Chondrocyte (in vitro differentiated cells): ENCODE measurements around the gene KHNYN. TPM values are rescaled to one million over a fixed set of nuclear protein-coding genes. Genes with fewer than 3 reads are reported as not detected.

ENCODE experiments used
- DNase-seq: peaks from one replicate; pipeline ENCODE4 v3.0.0; 2021; ENCODE audit warnings: mixed read lengths, low spot score
- H3K27ac Mint-ChIP-seq: one replicate; pipeline ENCODE4 v1.8.0; 2021; ENCODE audit warnings: mild to moderate bottlenecking, moderate library complexity, mixed read lengths; ENCODE audit not compliant: unreplicated experiment
- H3K27me3 Mint-ChIP-seq: 2 replicates; pipeline ENCODE4 v1.8.0; 2021; ENCODE audit warnings: low read depth, mixed read lengths
- H3K36me3 Mint-ChIP-seq: 2 replicates; pipeline ENCODE4 v1.8.0; 2021; ENCODE audit warnings: low read depth, mixed read lengths
- H3K4me1 Mint-ChIP-seq: 2 replicates; pipeline ENCODE4 v1.8.0; 2021; ENCODE audit warnings: low read depth, mild to moderate bottlenecking, mixed read lengths
- H3K4me3 Mint-ChIP-seq: one replicate; pipeline ENCODE4 v1.8.0; 2021; ENCODE audit warnings: mild to moderate bottlenecking, moderate library complexity, mixed read lengths; ENCODE audit not compliant: unreplicated experiment
- H3K9me3 Mint-ChIP-seq: 2 replicates; pipeline ENCODE4 v1.8.0; 2021; ENCODE audit warnings: low read depth, mixed read lengths
- CTCF ChIP-seq: fragments of 200-600 bp; sonication (generic); IDR thresholded peaks from 2 replicates; pipeline ENCODE4 v1.5.0; 2021; ENCODE audit warnings: antibody characterized with exemption, mild to moderate bottlenecking, moderate library complexity
- total RNA-seq: library from RNA; stranded (reverse); gene quantifications from 3 replicates; pipeline ENCODE4 v1.2.1, GENCODE V29; 2021

Gene KHNYN
- total RNA-seq, 1 donor from 2014 or later: 53.8 TPM

- peaks cover 51% of the 10 kb centered on the region for H3K4me1 Mint-ChIP-seq
- TF ChIP-seq CTCF: no peak
- no peaks in the 10 kb centered on the region for H3K27me3 Mint-ChIP-seq
- no peak overlapping the region for H3K27ac Mint-ChIP-seq
- no peak for DNase-seq
- no peak overlapping the region for H3K4me3 Mint-ChIP-seq
- no peaks in the 10 kb centered on the region for H3K9me3 Mint-ChIP-seq
- H3K36me3 Mint-ChIP-seq: peaks cover 6% of the 10 kb centered on the region
Observed at GRCh38 chr14:24403294-24403998, 26.3 kb upstream of the KHNYN start.

DNA sequence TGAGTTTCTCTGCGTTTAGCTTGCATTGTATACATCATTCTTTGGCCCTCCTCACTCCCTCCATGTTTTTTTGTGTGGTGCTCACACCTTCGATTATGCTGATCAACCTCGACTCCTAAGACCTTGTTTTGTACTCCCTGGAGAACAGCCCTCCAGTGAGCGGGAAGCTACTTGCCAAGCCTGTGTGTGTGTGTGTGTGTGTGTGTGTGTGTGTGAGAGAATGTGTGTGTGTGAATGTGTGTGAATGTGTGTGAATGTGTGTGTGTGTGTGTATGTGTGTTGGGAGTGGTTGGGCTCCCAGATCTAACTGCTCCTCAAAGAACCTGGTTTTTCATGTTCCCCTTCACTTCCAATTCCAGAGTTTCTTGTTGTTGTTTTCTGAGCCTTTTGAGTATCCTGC, 24.9 kb upstream of the KHNYN start:
- H3K4me1 Mint-ChIP-seq: peaks cover 44% of the 10 kb centered on the region
- no peaks in the 10 kb centered on the region for H3K27me3 Mint-ChIP-seq

DNA sequence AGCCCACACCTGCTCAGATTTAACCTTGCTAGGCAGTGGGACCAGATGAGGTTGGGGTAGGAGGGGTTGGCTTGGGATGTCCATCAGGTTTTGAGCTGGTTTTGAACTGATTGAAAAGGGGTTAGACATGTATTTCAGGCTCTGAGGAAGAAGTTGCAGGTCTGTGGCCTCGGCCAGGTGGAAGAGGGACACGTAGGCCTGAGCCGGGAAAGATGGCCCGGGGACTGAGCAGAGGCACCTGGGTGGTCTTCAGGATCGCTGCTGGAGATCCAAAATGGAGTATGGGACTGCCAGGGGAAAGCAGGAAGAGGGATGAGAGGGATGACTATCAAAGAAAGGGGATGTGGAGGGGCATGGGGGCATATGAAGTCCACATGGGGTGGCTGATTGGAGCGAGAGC, 23.3 kb upstream of the KHNYN start:
- Mint-ChIP-seq H3K9me3 (no peaks in the 10 kb centered on the region), H3K4me1 (peaks cover 28% of the 10 kb centered on the region), H3K27me3 (no peaks in the 10 kb centered on the region), H3K36me3 (peaks cover 8% of the 10 kb centered on the region), H3K4me3 (no peak overlapping the region), H3K27ac (no peak overlapping the region)
- no peak for TF ChIP-seq CTCF
- no peak for DNase-seq

More for the DNA sequence above, 24.9 kb upstream of the KHNYN start:
- Mint-ChIP-seq H3K36me3 (peaks cover 6% of the 10 kb centered on the region), H3K4me3 (no peak overlapping the region), H3K9me3 (no peaks in the 10 kb centered on the region), H3K27ac (no peak overlapping the region)
- TF ChIP-seq CTCF: no peak
- no peak for DNase-seq

GRCh38 chr14:24407608-24408325, 22.0 kb upstream of the KHNYN start:
- no peak for DNase-seq
- H3K27me3 Mint-ChIP-seq: no peaks in the 10 kb centered on the region
- no peak overlapping the region for H3K27ac Mint-ChIP-seq
- no peak for TF ChIP-seq CTCF
- H3K36me3 Mint-ChIP-seq: peaks cover 14% of the 10 kb centered on the region
- H3K4me1 Mint-ChIP-seq: peaks cover 17% of the 10 kb centered on the region
- H3K4me3 Mint-ChIP-seq: no peak overlapping the region
- H3K9me3 Mint-ChIP-seq: no peaks in the 10 kb centered on the region

DNA sequence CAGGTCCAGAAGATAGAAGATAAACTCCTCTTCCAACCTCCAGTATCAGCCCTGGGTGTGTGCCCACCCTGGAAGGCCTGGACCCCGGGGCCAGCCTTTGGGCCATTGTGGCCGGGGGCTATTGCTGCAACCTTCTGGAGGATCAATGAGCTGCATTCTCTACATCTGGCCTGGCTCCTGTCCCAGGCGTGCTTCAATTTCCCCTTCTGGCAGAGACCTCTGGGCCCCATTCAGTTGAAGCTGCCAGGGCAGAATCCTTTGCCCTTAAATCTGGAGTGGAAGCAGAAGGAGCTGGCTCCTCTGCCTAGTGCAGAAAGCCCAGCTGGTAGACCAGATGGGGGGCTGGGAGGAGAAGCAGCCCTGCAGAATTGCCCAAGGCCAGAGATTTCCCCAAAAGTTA, 21.0 kb upstream of the KHNYN start:
- no peak for DNase-seq
- H3K4me3 Mint-ChIP-seq: no peak overlapping the region

More for the DNA sequence above, 21.0 kb upstream of the KHNYN start:
- no peaks in the 10 kb centered on the region for H3K27me3 Mint-ChIP-seq
- peaks cover 7% of the 10 kb centered on the region for H3K4me1 Mint-ChIP-seq
- H3K27ac Mint-ChIP-seq: no peak overlapping the region
- H3K36me3 Mint-ChIP-seq: peaks cover 21% of the 10 kb centered on the region
- H3K9me3 Mint-ChIP-seq: no peaks in the 10 kb centered on the region
- TF ChIP-seq CTCF: no peak
